Activated T-helper 2 cell treated with anti-CD3 and anti-CD28 coated beads, Interferon-gamma antibody, Interleukin-2, Interleukin-4, amounts not matched to agents 10 μg/mL and 5 μg/mL and 100 μg/mL, durations not matched to agents 14 hours and 24 hours and 36 hours (primary cell): ENCODE measurements around the gene GID4. TPM values are rescaled to one million over a fixed set of nuclear protein-coding genes. Genes with fewer than 3 reads are reported as not detected.

Experiments
- DNase-seq: peaks from one replicate; pipeline ENCODE4 v3.0.0; 2021; ENCODE audit warnings: low spot score
- H3K27ac Mint-ChIP-seq: one replicate; pipeline ENCODE4 v1.8.0; 2021; ENCODE audit warnings: mixed read lengths
- H3K27me3 Mint-ChIP-seq: one replicate; pipeline ENCODE4 v1.8.0; 2021; ENCODE audit warnings: low read depth, mixed read lengths
- H3K36me3 Mint-ChIP-seq: one replicate; pipeline ENCODE4 v1.8.0; 2021; ENCODE audit warnings: low read depth, mixed read lengths
- H3K4me1 Mint-ChIP-seq: one replicate; pipeline ENCODE4 v1.8.0; 2021; ENCODE audit warnings: low read depth, mixed read lengths
- H3K4me3 Mint-ChIP-seq: one replicate; pipeline ENCODE4 v1.8.0; 2021; ENCODE audit warnings: low read depth, mild to moderate bottlenecking, moderate library complexity, mixed read lengths
- H3K9me3 Mint-ChIP-seq: one replicate; pipeline ENCODE4 v1.8.0; 2021; ENCODE audit warnings: mixed read lengths
- intact Hi-C: fragments of 100-400 bp; cut with micrococcal nuclease; formaldehyde crosslinking; loops from one replicate; pipeline ENCODE4 v1.15.1; 2023
- total RNA-seq: library from RNA; stranded (reverse); gene quantifications from 2 replicates; pipeline ENCODE4 v1.2.3, GENCODE V29; 2022

Gene GID4
- total RNA-seq, 1 donor from 2014 or later: 10.8 TPM

GRCh38 chr17:18101828-18102227 is 62.6 kb downstream of the GID4 start:
- Mint-ChIP-seq H3K27ac (no peak overlapping the region), H3K27me3 (no peaks in the 10 kb centered on the region), H3K4me1 (no peaks in the 10 kb centered on the region), H3K36me3 (peaks cover 26% of the 10 kb centered on the region), H3K9me3 (no peaks in the 10 kb centered on the region), H3K4me3 (no peak overlapping the region)
- intact Hi-C loops: no loop called here
- no peak for DNase-seq

GRCh38 chr17:18102640-18103039 is 63.4 kb downstream of the GID4 start:
- Mint-ChIP-seq H3K4me1 (no peaks in the 10 kb centered on the region), H3K4me3 (no peak overlapping the region), H3K9me3 (no peaks in the 10 kb centered on the region), H3K27me3 (no peaks in the 10 kb centered on the region), H3K27ac (no peak overlapping the region), H3K36me3 (peaks cover 28% of the 10 kb centered on the region)
- intact Hi-C loops: no loop called here
- no peak for DNase-seq

DNA sequence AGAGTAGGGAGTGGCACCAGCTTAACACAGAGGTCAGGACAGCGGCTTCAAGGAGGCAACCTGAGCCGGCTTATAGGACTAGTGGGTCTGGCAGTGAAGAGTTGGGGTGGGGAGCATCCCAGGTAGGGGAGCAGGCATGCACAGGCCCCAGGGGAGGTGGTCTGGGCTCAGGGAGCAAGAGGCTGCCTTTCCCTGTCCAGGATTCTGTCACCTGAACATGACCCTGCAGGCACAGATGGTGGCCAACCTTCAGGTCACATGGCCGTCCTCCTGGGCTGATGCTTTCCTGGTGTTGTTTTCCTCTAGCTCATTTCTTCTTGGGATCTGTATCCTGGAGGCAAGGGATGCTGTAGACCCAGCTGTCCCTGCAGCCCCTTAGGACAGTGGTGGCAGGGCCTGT is 65.8 kb downstream of the GID4 start:
- Mint-ChIP-seq H3K36me3 (peaks cover 24% of the 10 kb centered on the region), H3K4me3 (no peak overlapping the region), H3K4me1 (no peaks in the 10 kb centered on the region), H3K9me3 (no peaks in the 10 kb centered on the region), H3K27me3 (no peaks in the 10 kb centered on the region), H3K27ac (no peak overlapping the region)
- DNase-seq: no peak
- intact Hi-C loops: no loop called here

GRCh38 chr17:18105595-18105994 is 66.4 kb downstream of the GID4 start:
- no peaks in the 10 kb centered on the region for H3K9me3 Mint-ChIP-seq

GRCh38 chr17:18106211-18106610 is 67.0 kb downstream of the GID4 start:
- intact Hi-C loops: no loop called here
- Mint-ChIP-seq H3K27ac (no peak overlapping the region), H3K4me3 (no peak overlapping the region), H3K4me1 (no peaks in the 10 kb centered on the region), H3K27me3 (no peaks in the 10 kb centered on the region), H3K36me3 (peaks cover 19% of the 10 kb centered on the region), H3K9me3 (no peaks in the 10 kb centered on the region)
- no peak for DNase-seq

More at GRCh38 chr17:18105595-18105994, 66.4 kb downstream of the GID4 start:
- H3K27ac Mint-ChIP-seq: no peak overlapping the region
- peaks cover 20% of the 10 kb centered on the region for H3K36me3 Mint-ChIP-seq
- DNase-seq: no peak
- H3K4me3 Mint-ChIP-seq: no peak overlapping the region
- H3K4me1 Mint-ChIP-seq: no peaks in the 10 kb centered on the region
- no peaks in the 10 kb centered on the region for H3K27me3 Mint-ChIP-seq
- intact Hi-C loops: no loop called here

DNA sequence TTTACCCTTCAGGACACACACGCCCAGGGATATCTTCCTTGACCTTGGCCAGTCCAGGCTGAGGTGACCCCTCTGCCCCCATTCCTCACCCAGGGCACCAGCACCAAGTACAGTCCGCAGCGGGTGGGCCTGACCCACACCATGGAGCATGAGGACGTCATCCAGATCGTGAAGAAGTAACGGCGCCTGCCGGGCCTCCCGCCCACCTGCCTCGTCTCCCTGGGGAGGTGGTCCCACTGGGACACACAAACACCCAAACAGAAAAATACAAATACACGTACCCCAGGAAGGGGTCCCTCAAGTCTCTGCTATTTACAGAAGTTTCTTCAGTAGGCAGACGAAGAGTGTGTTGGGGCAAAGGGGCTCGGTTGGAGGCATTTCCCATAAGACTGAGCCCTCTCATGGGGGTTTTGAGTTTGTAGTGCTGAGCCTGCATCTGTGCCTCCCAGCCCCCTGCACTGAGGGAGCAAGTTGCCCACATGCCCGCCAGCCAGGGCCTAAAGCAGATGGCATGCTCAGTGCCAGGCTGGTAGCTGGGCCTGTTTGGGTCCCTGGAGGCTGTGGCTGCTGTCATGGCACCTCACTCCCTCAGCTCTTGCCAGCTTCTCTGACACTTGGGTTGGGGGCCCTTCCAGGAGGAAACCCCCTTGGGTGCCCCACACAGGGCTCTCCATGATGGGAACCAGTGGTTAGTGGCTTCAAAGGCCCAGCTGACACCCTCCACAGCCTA is 68.0 kb downstream of the GID4 start:
- H3K4me3 Mint-ChIP-seq: no peak overlapping the region
- no peaks in the 10 kb centered on the region for H3K4me1 Mint-ChIP-seq
- intact Hi-C loops: no loop called here

GRCh38 chr17:18107971-18108370 is 68.8 kb downstream of the GID4 start:
- Mint-ChIP-seq H3K27ac (no peak overlapping the region), H3K27me3 (no peaks in the 10 kb centered on the region), H3K4me1 (no peaks in the 10 kb centered on the region), H3K36me3 (peaks cover 12% of the 10 kb centered on the region), H3K4me3 (no peak overlapping the region), H3K9me3 (no peaks in the 10 kb centered on the region)
- no peak for DNase-seq
- intact Hi-C loops: no loop called here

More for the DNA sequence above, 68.0 kb downstream of the GID4 start:
- H3K27ac Mint-ChIP-seq: no peak overlapping the region
- no peaks in the 10 kb centered on the region for H3K27me3 Mint-ChIP-seq
- H3K9me3 Mint-ChIP-seq: no peaks in the 10 kb centered on the region
- peaks cover 12% of the 10 kb centered on the region for H3K36me3 Mint-ChIP-seq
- DNase-seq: no peak

GRCh38 chr17:18108401-18109312 is 69.4 kb downstream of the GID4 start, which contains the start of gene MYO15A:
Gene MYO15A (plus strand): TSS chr17:18108756. CDS start chr17:18118801, 10,045 bp downstream.
- H3K27me3 Mint-ChIP-seq: no peaks in the 10 kb centered on the region
- no peak within 1 kb of the TSS for H3K27ac Mint-ChIP-seq
- H3K4me1 Mint-ChIP-seq: no peaks in the 10 kb centered on the region
- no peak for DNase-seq
- intact Hi-C loops: no loop called here
- H3K4me3 Mint-ChIP-seq: no peak within 1 kb of the TSS
- H3K36me3 Mint-ChIP-seq: peaks cover 12% of the 10 kb centered on the region
- H3K9me3 Mint-ChIP-seq: no peaks in the 10 kb centered on the region

DNA sequence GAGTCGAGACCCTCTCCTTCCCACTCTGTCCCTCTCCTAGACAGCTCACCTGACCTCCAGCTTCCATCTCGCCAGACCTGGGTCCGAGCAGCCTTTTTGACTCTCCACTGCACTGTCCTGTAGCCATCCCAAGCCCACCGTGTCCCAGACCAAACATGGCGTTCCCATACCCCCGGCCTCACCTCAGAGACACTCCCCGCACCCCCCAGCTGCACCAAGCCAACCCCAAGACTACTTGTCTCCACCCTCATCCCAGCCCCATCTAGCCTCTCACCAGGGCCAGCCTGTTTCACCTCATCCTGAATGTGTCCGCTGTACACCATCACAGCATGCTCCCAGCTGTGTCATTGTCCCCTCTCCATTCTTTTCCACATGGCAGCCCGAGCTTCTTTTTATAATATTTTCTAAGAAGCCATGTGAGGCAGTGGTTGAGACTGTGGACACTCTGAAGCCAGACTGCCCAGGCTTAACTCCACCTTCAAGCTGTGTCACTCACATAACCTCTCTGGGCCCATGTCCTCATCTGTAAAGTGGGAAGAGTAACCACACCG is 70.8 kb downstream of the GID4 start:
- Mint-ChIP-seq H3K4me3 (no peak overlapping the region), H3K27ac (no peak overlapping the region)

DNA sequence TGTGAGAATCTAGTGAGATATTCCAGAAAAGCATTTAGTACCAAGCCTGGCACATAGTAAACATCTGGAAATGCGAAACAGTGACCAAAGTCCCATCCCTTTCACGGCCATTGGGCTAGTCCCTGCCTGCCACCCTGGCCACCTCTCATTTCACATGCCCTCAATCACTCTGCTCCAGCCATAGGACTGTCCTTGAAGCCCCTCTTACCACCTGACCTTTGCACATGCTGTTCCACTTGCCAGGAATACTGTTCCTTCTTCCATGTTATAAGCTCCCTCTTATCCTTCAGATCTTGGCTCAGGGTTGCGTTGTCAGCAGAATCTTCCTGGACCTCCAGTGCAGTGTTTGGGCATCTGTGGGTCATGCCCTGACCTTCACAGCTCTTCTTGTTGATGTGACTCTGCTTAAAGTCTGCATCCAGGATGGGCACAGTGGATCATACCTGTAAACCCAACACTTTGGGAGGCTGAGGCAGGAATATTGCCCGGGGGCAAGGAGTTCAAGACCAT is 71.5 kb downstream of the GID4 start:
- Mint-ChIP-seq H3K36me3 (peaks cover 4% of the 10 kb centered on the region), H3K4me1 (no peaks in the 10 kb centered on the region), H3K4me3 (no peak overlapping the region), H3K9me3 (no peaks in the 10 kb centered on the region), H3K27ac (no peak overlapping the region), H3K27me3 (no peaks in the 10 kb centered on the region)
- DNase-seq: no peak
- intact Hi-C loops: no loop called here

More for the DNA sequence above, 70.8 kb downstream of the GID4 start:
- DNase-seq: no peak
- peaks cover 4% of the 10 kb centered on the region for H3K36me3 Mint-ChIP-seq
- H3K27me3 Mint-ChIP-seq: no peaks in the 10 kb centered on the region
- H3K9me3 Mint-ChIP-seq: no peaks in the 10 kb centered on the region
- intact Hi-C loops: no loop called here
- H3K4me1 Mint-ChIP-seq: no peaks in the 10 kb centered on the region

DNA sequence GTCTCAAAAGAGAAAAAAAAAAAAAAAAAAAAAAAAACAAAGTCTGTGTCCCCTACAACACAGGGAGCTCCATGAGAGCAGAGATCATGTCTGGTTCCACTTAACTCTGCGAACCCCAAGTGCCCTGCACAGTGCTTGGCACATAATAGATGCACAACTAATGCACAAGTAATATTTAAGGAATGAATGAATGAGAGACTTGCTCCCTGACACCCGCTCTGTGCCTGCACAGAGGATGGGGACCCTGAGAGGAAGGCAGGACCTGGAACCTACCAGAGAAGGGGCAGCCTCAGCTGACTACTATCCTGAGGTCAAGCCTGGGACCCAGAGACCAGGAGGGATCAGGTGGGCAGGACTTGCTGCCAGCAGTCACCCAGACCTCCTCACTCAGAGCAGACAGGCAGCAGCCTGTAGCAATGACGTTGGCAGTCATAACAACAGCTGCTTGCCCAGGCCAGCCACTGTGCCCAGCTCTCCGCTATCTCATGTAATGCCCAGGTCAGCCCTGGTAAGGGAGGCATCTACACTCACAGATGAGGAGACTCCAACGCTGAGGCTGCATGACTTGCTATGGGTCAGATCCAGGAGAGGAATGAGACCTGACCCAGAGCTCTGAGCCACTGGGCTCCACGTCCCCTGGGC is 72.2 kb downstream of the GID4 start:
- intact Hi-C loops: no loop called here
- H3K27ac Mint-ChIP-seq: no peak overlapping the region
- no peak overlapping the region for H3K4me3 Mint-ChIP-seq
- H3K9me3 Mint-ChIP-seq: no peaks in the 10 kb centered on the region
- H3K27me3 Mint-ChIP-seq: no peaks in the 10 kb centered on the region
- no peaks in the 10 kb centered on the region for H3K4me1 Mint-ChIP-seq
- peaks cover 4% of the 10 kb centered on the region for H3K36me3 Mint-ChIP-seq
- DNase-seq: no peak

DNA sequence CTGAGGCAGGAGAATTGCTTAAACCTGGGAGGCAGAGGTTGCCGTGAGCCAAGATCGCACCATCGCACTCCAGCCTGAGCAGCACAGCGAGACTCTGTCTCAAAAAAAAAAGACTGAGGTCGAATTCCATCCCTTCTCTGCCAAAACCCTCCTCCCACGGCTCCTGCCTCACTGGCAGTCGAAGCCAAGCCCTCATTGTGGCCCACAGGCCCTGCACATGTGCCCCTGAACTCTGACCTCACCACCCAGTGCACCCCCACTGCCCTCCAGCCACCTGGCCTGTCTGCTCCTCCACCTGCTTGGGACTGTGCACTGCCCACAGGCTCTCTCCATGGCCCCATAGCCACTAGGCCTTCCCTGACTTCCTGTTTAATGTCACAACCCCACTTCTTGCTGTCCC is 76.3 kb downstream of the GID4 start:
- Mint-ChIP-seq H3K9me3 (peaks cover 4% of the 10 kb centered on the region), H3K4me3 (no peak overlapping the region), H3K4me1 (no peaks in the 10 kb centered on the region), H3K27me3 (no peaks in the 10 kb centered on the region), H3K36me3 (no peaks in the 10 kb centered on the region), H3K27ac (no peak overlapping the region)
- no peak for DNase-seq
- intact Hi-C loops: no loop called here
